ENCODE measurements around the gene NPY1R.

The NPY1R gene

DNA sequence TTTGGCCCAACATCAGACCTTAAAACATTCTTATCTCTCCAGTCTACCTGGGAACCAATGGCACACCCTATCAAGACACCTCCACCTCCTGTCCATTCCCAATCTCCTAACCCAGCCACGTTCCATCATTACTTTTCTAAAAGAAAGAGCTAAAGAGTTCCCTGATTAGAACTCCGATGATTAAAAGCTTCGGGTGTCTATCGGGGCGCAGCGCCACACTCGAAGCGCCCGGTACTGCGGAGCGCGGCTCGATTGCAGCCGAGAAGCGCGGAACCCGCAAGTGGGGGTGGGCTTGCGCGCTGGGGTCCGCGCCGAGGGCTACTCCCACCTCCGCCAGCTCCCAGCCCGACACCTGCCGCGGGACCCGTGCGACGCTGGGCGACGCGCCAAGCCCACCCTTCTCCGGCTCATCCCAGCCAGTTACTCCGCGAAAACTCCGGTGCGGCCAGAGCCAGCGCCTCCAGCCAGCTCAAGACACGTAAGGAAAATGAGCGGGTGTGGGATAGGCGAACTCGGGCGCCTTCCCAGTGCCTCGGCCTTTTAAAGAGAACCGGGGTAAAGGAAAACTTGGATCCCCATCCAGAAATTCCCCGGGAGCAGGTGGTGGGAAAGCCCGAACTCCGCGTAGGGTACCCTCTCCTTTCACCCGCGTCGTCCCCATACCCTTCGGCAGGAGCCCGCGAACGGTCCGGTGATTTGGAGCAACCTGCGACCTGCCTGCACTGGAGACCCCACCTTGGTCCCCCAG lies 593 bp downstream of the NPY1R start:
- peaks cover 0 to 6% of the 10 kb centered on the region in 2 donors for H3K4me1 ChIP-seq (ENCODE audit: control insufficient read depth in 1 of 2, insufficient read depth in 2 of 2, low read length in 2 of 2)
- no peaks in the 10 kb centered on the region for H3K9me3 ChIP-seq (ENCODE audit: control insufficient read depth in 1 of 2, low read length in 2 of 2)
- H3K4me3 ChIP-seq (ENCODE audit: low read depth in 1 of 2, low read length in 2 of 2) = peak overlapping the region; percentile 73 to 75
- no peaks in the 10 kb centered on the region for H3K36me3 ChIP-seq (ENCODE audit: control insufficient read depth in 1 of 2, insufficient read depth in 2 of 2, low read length in 2 of 2)
- peaks cover 21% of the 10 kb centered on the region for H3K27me3 ChIP-seq (ENCODE audit: low read depth, low read length)
- no peak overlapping the region for H3K27ac ChIP-seq (ENCODE audit: low read length)

DNA sequence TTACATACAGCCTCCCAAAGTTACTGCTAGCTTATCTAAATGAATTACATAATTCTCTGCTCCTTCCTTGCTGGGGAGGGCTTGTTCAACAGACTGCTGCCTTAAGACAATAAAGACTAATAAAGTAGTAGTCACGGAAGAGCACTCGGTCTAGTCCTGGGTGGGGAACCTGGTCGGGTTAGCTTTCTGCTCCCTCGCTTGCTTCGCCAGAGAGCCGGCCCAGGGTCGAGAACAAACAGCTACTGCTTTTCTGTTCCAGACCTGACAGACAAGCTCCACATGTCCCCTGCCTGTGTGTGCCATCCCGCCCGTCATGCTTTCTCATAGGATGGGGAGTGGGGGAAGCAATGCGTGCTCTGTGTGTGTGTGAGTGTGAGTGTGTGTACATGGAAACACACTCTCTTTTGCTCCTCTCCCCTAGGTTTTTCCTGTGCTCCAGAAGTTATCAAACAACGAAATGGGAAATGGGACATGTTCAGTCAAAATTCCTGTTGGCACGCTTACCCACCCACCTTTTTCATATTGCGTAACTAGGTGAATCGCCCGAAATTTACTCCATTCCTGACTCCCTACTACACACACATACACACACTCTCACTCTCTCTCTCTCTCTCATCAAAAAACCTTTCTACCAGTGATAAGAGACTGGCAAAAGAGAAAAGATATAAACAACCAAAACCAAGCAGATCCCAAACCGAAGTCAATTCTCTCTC lies 1.3 kb downstream of the NPY1R start:
- Histone ChIP-seq H3K27me3 (ENCODE audit: low read depth, low read length) (peaks cover 21% of the 10 kb centered on the region), H3K9me3 (ENCODE audit: control insufficient read depth in 1 of 2, low read length in 2 of 2) (no peaks in the 10 kb centered on the region), H3K4me3 (ENCODE audit: low read depth in 1 of 2, low read length in 2 of 2) (peak overlapping the region; percentile 73 to 75), H3K36me3 (ENCODE audit: control insufficient read depth in 1 of 2, insufficient read depth in 2 of 2, low read length in 2 of 2) (no peaks in the 10 kb centered on the region), H3K4me1 (ENCODE audit: control insufficient read depth in 1 of 2, insufficient read depth in 2 of 2, low read length in 2 of 2) (peaks cover 0 to 6% of the 10 kb centered on the region in 2 donors), H3K27ac (ENCODE audit: low read length) (no peak overlapping the region)

DNA sequence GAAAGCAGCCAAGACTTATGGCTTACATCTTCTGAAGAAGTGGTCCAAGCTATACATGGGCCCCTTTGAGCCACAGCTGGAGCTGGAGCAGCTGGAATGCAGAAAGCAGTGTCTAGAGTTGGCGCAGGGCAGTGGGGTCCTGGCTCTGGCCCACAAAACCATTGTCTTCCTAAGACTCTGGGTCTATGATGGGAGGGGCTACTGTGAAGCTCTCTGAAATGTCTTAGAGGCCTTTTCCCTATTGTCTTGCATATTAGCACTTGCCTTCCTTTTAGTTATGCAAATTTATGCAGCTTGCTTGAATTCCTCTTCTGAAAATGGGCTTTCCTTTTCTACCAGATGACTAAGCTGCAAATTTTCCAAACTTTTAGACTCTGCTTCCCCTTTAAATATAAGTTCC lies 15.3 kb downstream of the NPY1R start:
- no peaks in the 10 kb centered on the region for H3K36me3 ChIP-seq (ENCODE audit: control insufficient read depth in 1 of 2, insufficient read depth in 2 of 2, low read length in 2 of 2)
- peaks cover 0 to 24% of the 10 kb centered on the region in 2 donors for H3K9me3 ChIP-seq (ENCODE audit: control insufficient read depth in 1 of 2, low read length in 2 of 2)
- H3K4me1 ChIP-seq (ENCODE audit: control insufficient read depth in 1 of 2, insufficient read depth in 2 of 2, low read length in 2 of 2) = no peaks in the 10 kb centered on the region
- peak overlapping the region in 1 of 2 donors; percentile 2 for H3K4me3 ChIP-seq (ENCODE audit: low read depth in 1 of 2, low read length in 2 of 2)
- no peak overlapping the region for H3K27ac ChIP-seq (ENCODE audit: low read length)
- no peaks in the 10 kb centered on the region for H3K27me3 ChIP-seq (ENCODE audit: low read depth, low read length)

DNA sequence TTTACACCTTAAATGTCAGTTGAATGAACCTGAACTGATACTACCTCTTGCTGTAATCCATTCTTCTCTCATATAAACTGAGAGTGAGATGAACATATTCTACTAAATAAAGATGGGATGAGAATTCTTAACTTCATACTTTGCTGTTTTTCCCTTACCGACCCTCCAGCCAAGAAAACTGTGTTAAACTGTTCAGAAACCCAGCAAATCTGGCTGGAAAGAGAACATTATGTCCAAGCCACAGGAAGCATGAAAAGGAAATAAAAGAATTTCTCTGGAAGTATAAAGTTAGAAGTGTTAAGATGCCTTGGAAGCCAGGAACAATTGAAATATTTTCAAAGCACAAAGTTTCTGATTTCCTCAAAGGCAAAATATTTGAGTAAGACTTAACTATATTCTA lies 22.9 kb downstream of the NPY1R start:
- no peaks in the 10 kb centered on the region for H3K4me1 ChIP-seq (ENCODE audit: control insufficient read depth in 1 of 2, insufficient read depth in 2 of 2, low read length in 2 of 2)
- no peak overlapping the region for H3K27ac ChIP-seq (ENCODE audit: low read length)
- H3K4me3 ChIP-seq (ENCODE audit: low read depth in 1 of 2, low read length in 2 of 2) = no peak overlapping the region
- peaks cover 0 to 2% of the 10 kb centered on the region in 2 donors for H3K9me3 ChIP-seq (ENCODE audit: control insufficient read depth in 1 of 2, low read length in 2 of 2)
- no peaks in the 10 kb centered on the region for H3K27me3 ChIP-seq (ENCODE audit: low read depth, low read length)
- no peaks in the 10 kb centered on the region for H3K36me3 ChIP-seq (ENCODE audit: control insufficient read depth in 1 of 2, insufficient read depth in 2 of 2, low read length in 2 of 2)

DNA sequence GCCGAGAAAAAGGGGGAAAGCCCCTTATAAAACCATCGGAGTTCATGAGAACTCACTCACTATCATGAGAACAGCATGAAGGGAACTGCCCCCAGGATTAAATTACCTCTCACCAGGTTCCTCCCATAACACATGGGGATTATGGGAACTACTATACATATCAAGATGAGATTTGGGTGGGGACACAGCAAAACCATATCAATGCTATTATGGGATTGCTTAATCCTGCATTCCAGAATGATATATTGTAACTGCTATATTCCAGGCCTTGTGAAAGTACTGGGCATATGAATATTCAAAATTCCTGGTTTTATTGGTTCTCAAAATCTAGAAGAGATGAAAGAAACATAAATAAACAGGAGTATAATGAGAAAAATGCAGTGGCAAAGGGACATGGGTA lies 29.3 kb downstream of the NPY1R start:
- H3K27me3 ChIP-seq (ENCODE audit: low read depth, low read length) = no peaks in the 10 kb centered on the region
- no peak overlapping the region for H3K4me3 ChIP-seq (ENCODE audit: low read depth in 1 of 2, low read length in 2 of 2)
- H3K36me3 ChIP-seq (ENCODE audit: control insufficient read depth in 1 of 2, insufficient read depth in 2 of 2, low read length in 2 of 2) = no peaks in the 10 kb centered on the region

DNA sequence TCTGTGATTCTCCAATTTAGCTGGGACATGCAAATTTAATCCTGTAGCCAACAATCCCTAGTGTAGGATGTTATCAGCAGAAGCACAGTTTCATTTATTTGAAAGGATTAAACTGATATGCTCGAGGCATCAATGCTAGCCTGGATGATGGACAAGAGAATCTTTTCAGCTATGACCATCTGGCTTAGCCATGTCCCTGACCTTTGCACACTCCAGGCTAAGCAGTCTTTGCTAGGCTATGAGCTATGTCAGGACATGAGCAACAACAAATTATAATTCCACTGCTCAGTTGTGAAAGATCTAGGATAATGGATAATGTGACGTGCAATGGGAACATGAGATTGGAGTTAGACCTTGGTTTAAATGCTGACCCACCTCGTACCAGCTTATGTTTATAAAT lies 32.0 kb downstream of the NPY1R start:
- H3K9me3 ChIP-seq (ENCODE audit: control insufficient read depth in 1 of 2, low read length in 2 of 2) = peaks cover 0 to 5% of the 10 kb centered on the region in 2 donors
- H3K36me3 ChIP-seq (ENCODE audit: control insufficient read depth in 1 of 2, insufficient read depth in 2 of 2, low read length in 2 of 2) = no peaks in the 10 kb centered on the region
- H3K27ac ChIP-seq (ENCODE audit: low read length) = no peak overlapping the region
- H3K4me1 ChIP-seq (ENCODE audit: control insufficient read depth in 1 of 2, insufficient read depth in 2 of 2, low read length in 2 of 2) = no peaks in the 10 kb centered on the region
- H3K27me3 ChIP-seq (ENCODE audit: low read depth, low read length) = no peaks in the 10 kb centered on the region
- H3K4me3 ChIP-seq (ENCODE audit: low read depth in 1 of 2, low read length in 2 of 2) = no peak overlapping the region

More for the DNA sequence above, 29.3 kb downstream of the NPY1R start:
- Histone ChIP-seq H3K27ac (ENCODE audit: low read length) (no peak overlapping the region), H3K9me3 (ENCODE audit: control insufficient read depth in 1 of 2, low read length in 2 of 2) (peaks cover 0 to 5% of the 10 kb centered on the region in 2 donors), H3K4me1 (ENCODE audit: control insufficient read depth in 1 of 2, insufficient read depth in 2 of 2, low read length in 2 of 2) (no peaks in the 10 kb centered on the region)

DNA sequence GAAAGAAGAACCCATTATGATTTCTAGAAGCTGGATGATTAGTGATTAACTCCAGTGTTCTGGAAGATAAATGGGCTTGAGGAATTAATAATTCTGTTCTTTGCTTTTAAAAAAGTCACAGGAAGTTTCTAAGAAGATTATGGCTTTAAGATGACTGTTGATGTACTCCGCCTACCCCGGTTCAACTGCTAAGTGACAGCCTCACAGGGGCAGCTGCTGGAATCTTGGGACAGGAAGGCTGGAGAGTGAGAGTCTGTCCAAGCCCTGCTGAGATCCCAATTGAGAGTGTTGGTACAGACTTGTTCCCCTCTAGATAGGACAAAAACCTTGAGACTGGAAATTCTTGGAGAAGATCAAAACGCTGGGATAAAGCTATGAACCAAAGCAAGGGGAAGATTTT lies 37.3 kb downstream of the NPY1R start:
- no peak overlapping the region for H3K27ac ChIP-seq (ENCODE audit: low read length)
- no peaks in the 10 kb centered on the region for H3K36me3 ChIP-seq (ENCODE audit: control insufficient read depth in 1 of 2, insufficient read depth in 2 of 2, low read length in 2 of 2)
- no peak overlapping the region for H3K4me3 ChIP-seq (ENCODE audit: low read depth in 1 of 2, low read length in 2 of 2)
- H3K4me1 ChIP-seq (ENCODE audit: control insufficient read depth in 1 of 2, insufficient read depth in 2 of 2, low read length in 2 of 2) = no peaks in the 10 kb centered on the region
- H3K9me3 ChIP-seq (ENCODE audit: control insufficient read depth in 1 of 2, low read length in 2 of 2) = peaks cover 0 to 5% of the 10 kb centered on the region in 2 donors
- H3K27me3 ChIP-seq (ENCODE audit: low read depth, low read length) = no peaks in the 10 kb centered on the region

DNA sequence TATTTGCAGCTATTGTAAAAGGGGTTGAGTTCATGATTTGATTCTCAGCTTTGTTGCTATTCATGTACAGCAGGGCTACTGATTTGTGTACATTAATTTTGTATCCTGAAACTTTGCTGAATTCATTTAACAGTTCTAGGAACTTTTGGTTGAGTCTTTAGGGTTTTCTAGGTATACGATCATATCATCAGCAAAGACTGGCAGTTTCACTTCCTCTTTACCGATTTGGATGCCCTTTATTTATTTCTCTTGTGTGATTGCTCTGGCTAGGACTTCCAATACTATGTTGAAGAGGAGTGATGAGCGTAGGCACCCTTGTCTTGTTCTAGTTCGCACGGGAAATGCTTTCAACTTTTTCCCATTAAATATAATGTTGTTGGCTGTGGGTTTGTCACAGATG lies 48.1 kb downstream of the NPY1R start:
- H3K4me3 ChIP-seq (ENCODE audit: low read depth in 1 of 2, low read length in 2 of 2) = no peak overlapping the region
- H3K27me3 ChIP-seq (ENCODE audit: low read depth, low read length) = no peaks in the 10 kb centered on the region
- no peaks in the 10 kb centered on the region for H3K9me3 ChIP-seq (ENCODE audit: control insufficient read depth in 1 of 2, low read length in 2 of 2)
- H3K27ac ChIP-seq (ENCODE audit: low read length) = no peak overlapping the region
- no peaks in the 10 kb centered on the region for H3K36me3 ChIP-seq (ENCODE audit: control insufficient read depth in 1 of 2, insufficient read depth in 2 of 2, low read length in 2 of 2)
- no peaks in the 10 kb centered on the region for H3K4me1 ChIP-seq (ENCODE audit: control insufficient read depth in 1 of 2, insufficient read depth in 2 of 2, low read length in 2 of 2)

DNA sequence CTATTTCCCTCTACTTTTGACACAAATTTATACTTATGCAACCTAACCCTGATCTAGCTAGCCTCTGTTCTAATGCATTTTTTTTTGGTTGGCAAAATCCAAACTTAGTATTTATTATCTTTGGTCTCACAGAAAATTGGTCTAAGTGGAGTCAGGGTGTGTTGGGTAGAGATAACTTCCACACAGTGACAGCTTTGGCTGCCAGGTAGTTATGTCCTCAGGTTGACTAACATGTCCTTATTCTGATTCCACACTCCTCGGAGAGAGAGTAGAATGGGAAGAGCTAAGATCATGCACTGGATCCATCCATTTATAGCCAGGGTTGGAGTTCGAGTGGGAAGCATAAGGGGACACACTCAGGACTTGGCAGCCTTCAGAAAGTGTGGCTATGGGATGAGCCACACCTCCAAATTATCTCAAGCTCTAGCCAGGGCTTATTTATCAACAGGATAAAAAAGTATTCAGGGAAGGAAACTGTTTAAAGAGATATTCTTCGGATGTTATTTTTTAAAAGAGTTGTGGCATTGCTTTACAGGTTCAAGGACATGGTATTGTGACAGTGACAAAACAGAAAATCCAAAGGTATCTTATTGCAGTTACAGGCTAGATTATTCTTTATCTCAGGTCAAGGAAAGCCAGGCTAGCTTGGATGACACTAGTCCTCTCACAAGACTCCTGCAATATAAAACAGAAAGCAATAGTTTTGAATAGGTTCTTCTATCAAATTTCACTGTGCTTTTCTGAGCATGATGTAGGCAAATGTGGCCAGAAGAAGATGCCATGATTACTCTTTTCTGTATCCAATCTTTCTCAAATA lies 51.5 kb downstream of the NPY1R start:
- Histone ChIP-seq H3K27ac (ENCODE audit: low read length) (no peak overlapping the region), H3K4me3 (ENCODE audit: low read depth in 1 of 2, low read length in 2 of 2) (no peak overlapping the region), H3K27me3 (ENCODE audit: low read depth, low read length) (no peaks in the 10 kb centered on the region)

DNA sequence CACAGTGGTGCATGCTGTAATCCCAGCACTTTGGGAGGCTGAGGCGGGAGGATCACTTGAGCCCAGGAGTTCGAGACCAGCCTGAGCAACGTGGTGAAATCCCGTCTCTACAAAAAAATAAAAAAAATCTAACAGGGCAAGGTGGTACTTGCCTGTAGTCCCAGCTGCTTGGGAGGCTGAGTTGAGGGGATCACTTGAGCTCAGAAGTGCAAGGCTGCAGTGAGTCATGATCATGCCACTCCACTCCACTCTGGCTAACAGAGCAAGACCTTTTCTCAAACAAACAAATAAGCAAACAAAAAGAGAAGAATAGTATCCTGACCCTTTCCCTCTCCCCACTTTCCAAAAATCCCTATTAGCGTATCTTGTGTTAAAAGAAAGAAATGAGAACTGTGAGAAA lies 52.7 kb downstream of the NPY1R start:
- Histone ChIP-seq H3K9me3 (ENCODE audit: control insufficient read depth in 1 of 2, low read length in 2 of 2) (no peaks in the 10 kb centered on the region), H3K27me3 (ENCODE audit: low read depth, low read length) (no peaks in the 10 kb centered on the region), H3K27ac (ENCODE audit: low read length) (no peak overlapping the region), H3K4me3 (ENCODE audit: low read depth in 1 of 2, low read length in 2 of 2) (no peak overlapping the region), H3K4me1 (ENCODE audit: control insufficient read depth in 1 of 2, insufficient read depth in 2 of 2, low read length in 2 of 2) (no peaks in the 10 kb centered on the region), H3K36me3 (ENCODE audit: control insufficient read depth in 1 of 2, insufficient read depth in 2 of 2, low read length in 2 of 2) (no peaks in the 10 kb centered on the region)

More for the DNA sequence above, 51.5 kb downstream of the NPY1R start:
- no peaks in the 10 kb centered on the region for H3K9me3 ChIP-seq (ENCODE audit: control insufficient read depth in 1 of 2, low read length in 2 of 2)
- H3K36me3 ChIP-seq (ENCODE audit: control insufficient read depth in 1 of 2, insufficient read depth in 2 of 2, low read length in 2 of 2) = no peaks in the 10 kb centered on the region
- H3K4me1 ChIP-seq (ENCODE audit: control insufficient read depth in 1 of 2, insufficient read depth in 2 of 2, low read length in 2 of 2) = no peaks in the 10 kb centered on the region

DNA sequence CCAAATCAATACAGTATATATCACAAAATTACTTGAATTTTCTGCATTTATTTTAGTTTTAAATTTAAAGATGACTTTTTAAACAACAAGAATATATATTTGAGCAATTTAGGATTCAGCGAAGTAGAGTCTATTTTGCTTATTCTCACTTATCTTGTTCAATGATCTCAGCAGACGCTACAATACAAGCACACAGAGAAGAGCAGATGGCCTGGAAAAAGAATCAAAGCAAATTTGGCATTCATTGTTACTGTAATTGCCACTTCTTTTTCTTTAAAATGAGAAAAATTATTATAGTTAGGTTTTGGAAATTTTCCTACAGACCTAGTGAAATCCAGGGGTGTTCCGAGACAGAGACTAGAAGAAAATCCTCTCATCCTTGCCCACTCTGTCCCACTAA lies 57.5 kb downstream of the NPY1R start:
- Histone ChIP-seq H3K9me3 (ENCODE audit: control insufficient read depth in 1 of 2, low read length in 2 of 2) (no peaks in the 10 kb centered on the region), H3K4me1 (ENCODE audit: control insufficient read depth in 1 of 2, insufficient read depth in 2 of 2, low read length in 2 of 2) (no peaks in the 10 kb centered on the region), H3K27me3 (ENCODE audit: low read depth, low read length) (no peaks in the 10 kb centered on the region), H3K4me3 (ENCODE audit: low read depth in 1 of 2, low read length in 2 of 2) (no peak overlapping the region), H3K27ac (ENCODE audit: low read length) (no peak overlapping the region), H3K36me3 (ENCODE audit: control insufficient read depth in 1 of 2, insufficient read depth in 2 of 2, low read length in 2 of 2) (no peaks in the 10 kb centered on the region)
